Suppressor macrophage treated with lipopolysaccharide for 4 hours (primary cell): ENCODE measurements around the gene FOXK2.

Source experiments
- DNase-seq: peaks from one replicate; pipeline ENCODE4 v3.0.0-alpha.2; 2020

FOXK2 gene

GRCh38 chr17:82611140-82612058 lies 91.9 kb downstream of the FOXK2 start:
- no peak for DNase-seq

DNA sequence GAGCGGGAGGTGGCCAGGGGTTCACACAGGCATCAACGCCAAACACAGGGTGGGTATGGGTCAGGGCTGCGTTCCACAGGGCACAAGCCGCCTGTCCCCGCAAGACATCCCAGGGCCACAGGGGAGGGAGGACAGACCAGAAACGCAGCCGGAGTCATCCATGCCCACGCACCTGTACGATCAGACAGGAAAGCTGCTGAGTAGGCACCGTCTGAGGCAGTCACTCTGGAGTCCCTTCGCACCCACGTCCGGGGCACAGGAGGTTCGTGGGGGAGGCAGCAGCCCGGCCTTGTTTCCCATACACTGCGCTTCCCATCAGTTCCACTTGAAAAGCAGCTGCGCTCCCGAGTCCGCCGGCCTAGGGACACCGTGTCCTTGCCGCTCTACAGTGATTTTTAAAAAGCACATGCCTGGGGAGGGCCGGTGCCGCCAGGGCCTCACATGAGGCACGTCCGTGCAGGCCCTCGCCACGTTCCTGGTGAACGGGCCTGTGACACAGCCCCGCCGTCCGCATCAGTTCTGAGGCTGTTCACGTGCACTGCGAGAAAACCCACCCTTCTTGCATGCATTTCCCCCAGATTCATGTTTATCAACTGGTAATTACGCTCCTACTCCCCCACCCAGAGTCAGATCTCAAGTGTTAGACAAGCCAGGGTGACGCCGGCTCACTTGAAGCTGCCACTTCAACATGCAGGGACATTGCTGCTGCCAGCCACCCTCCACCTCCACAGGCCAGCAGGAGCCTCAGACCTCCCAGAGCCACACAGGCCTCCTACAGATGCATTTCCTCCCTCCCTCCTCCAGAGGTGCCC lies 94.0 kb downstream of the FOXK2 start:
- no peak for DNase-seq

DNA sequence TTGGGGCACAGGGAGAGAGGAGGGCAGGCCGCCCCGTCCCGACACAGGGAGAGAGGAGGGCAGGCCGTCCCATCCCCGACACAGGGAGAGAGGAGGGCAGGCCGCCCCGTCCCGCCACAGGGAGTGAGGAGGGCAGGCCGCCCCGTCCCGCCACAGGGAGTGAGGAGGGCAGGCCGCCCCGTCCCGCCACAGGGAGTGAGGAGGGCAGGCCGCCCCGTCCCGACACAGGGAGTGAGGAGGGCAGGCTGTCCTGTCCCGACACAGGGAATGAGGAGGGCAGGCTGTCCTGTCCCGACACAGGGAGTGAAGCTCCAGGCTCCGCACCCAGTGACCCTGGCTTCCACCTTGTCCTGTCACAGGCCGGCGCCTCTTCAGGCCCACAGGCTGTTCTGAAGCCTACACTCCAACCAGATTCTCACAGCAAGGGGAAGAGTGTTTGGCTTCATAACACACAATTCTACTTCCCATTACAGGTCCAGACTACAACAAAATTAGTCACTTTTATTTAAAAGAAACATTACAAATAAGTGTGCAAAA lies 94.6 kb downstream of the FOXK2 start:
- DNase-seq = no peak

GRCh38 chr17:82615084-82616020 lies 95.8 kb downstream of the FOXK2 start:
- DNase-seq = no peak

GRCh38 chr17:82616021-82616711 lies 96.6 kb downstream of the FOXK2 start:
- no peak for DNase-seq

DNA sequence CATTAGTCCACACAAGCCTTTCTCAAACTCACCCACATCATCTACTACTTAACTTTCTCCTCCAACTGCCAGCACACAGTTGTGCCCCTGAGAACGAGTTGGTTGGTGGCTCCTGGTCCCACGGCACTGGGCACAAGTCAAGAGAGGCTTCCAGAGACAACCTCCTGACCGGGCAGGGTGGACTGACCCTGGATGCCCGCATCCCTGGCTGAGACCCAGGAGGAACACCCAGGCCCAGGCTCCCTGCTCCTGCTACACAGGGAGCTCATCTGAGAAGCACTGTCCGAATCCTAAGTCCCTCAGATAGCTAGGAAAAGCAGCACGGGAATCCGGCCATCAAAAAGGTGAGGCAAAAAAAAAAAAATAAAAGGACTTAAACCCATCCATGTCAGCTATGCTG lies 99.7 kb downstream of the FOXK2 start:
- DNase-seq = no peak

DNA sequence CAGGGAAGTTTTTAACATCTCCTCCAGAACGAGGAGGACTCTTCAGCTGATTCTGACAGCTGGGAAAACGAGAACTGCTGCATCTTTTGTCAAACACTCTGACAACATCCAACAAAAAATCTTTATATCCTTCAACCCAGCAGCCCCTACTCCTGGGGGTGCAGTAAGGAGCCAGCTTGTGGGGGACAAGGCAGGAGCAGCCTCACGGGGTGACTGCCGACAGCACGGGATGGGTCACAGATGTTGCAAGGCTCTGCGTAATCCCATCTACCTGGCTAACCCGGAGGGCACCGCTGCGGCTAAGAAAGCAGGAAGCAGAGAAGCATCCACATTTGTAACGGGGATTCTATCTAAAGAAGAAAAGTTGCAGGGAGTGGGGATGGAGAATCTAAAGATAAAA lies 100.1 kb downstream of the FOXK2 start:
- DNase-seq = no peak

DNA sequence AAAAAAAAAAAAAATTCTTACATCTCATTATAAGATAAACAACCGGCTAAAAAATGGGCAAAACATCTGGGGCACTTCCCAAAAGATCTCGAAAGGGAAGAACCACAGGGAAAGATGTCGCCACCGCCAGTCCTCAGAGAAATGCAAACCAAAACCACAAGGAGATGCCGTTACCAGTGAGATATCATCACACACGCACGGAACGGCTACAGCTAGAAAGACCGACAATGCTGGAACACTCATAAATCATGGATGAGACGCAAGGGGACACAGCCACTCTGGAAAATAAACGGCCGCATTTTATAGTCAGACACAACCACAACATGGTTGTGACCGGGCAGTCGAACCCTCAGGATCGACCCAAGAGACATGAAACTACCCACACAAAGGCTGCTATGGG lies 104.2 kb downstream of the FOXK2 start:
- peak; percentile 73 for DNase-seq

- no peak for DNase-seq
Observed at GRCh38 chr17:82627405-82627804, 107.9 kb downstream of the FOXK2 start.

DNA sequence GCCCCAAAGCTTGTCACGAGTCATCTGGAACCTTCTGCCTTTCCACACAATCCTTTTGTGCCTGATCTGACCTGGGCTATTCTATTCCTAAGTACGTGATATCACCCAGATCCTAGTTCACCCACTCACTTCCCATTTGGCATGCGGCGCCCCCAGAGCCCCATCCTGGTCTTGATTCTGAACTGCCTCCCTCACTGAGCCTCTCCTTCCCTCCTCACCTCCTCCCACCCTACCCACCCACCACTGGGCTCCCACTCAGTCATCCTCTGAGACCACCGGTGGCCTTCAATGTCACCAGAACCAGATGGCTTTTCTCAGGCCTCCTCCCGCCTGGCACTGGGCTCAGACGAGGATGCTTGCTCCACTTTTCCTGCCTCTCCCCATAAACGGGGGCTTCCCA lies 110.2 kb downstream of the FOXK2 start:
- no peak for DNase-seq

DNA sequence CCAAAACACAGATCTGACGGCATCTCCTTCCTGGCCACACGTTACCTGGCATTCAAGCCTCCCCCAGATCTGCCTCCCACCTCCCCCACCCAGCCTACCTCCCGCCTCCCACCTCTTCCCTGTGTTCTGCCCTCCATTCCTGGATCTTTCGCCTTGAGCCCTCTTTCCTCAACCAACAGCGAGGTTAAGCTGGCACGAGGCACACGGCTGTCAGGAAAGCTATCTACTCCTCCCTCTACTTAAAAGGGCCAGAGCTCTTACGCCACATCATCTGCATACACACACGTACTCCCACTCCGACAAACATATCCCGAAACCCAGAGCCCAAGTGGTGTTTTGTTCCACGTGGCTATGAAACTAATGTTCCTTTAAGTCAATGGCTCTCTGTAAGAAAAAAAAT lies 110.7 kb downstream of the FOXK2 start:
- no peak for DNase-seq

DNA sequence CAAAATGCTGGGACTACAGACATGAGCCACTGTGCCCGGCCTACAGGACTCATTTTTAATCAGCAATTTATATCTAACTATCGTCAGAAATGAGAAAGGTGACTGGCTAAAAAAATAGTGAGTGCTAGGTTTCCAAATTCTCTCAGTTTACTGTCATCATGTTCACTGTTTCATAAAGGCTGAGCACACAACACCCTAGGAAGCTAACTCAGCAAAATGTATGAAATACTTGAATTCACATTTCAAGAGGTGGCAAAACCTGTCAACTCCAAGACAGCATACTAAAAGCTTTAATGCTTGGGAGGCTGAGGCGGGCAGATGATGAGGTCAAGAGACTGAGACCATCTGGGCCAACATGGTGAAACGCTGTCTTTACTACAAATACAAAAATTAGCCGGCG lies 112.0 kb downstream of the FOXK2 start:
- no peak for DNase-seq

GRCh38 chr17:82632451-82632850 lies 112.9 kb downstream of the FOXK2 start:
- DNase-seq = peak; percentile 49

DNA sequence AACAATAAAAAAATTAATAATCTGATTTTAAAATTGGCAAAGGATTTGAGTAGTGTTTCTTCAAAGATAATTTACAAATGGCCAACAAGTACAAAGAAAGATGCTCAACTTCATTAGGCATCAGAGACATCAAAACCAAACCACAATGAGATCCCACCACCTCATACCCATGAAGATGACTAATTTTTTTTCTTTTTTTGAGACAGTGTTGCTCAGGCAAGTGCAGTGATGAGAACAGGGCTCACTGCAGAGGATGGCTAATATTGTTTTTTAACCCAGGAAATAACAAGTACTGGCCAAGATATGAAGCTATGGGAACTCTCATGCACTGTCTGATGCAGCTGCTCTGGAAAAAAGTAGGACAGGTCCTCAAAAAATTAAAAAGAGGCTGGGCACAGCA lies 113.8 kb downstream of the FOXK2 start:
- no peak for DNase-seq

GRCh38 chr17:82636626-82637598 lies 117.4 kb downstream of the FOXK2 start:
- DNase-seq = no peak

DNA sequence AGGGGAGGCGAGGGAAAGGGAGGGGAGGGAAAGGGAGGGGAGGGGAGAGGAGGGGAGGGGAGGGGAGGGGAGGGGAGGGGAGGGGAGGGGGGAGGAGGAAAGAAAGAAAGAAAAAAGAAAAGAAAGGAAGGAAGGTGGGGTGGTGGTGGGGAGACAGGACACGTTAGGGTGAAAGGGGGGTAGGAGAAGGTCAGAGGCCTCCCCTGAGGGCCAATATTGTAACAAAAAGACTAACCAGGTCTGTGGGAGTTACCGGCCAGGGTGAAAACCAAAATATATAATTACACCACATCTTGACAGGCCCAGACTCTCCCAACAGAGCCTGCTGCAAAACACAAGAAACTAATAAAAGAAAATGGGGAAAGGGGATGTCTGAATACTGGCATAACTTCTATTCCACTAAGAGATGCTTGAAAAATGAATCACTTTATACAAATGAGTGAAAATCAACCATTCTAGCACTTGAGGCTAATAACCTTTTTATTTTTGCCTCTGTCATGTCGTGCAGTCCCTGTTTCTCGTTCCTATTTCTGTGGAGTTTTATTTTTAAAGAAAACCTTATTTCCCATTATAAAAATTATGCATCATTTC lies 118.7 kb downstream of the FOXK2 start:
- no peak for DNase-seq

DNA sequence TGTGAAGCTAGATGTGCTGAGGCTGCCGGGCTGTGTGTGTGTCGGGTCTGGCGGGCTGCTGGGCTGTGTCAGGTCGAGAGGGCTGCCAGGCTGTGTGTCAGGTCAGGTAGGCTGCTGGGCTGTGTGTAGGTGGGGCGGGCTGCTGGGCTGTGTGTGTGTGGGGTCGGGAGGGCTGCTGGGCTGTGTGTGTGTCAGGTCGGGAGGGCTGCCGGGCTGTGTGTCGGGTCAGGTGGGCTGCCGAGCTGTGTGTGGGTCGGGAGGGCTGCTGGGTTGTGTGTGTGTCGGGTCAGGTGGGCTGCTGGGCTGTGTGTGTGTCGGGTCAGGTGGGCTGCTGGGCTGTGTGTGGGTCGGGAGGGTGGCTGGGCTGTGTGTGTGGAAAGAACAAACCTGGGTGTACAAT lies 120.1 kb downstream of the FOXK2 start:
- DNase-seq = no peak

- peak; percentile 39 for DNase-seq
Observed at GRCh38 chr17:82640036-82640435, 120.5 kb downstream of the FOXK2 start.

DNA sequence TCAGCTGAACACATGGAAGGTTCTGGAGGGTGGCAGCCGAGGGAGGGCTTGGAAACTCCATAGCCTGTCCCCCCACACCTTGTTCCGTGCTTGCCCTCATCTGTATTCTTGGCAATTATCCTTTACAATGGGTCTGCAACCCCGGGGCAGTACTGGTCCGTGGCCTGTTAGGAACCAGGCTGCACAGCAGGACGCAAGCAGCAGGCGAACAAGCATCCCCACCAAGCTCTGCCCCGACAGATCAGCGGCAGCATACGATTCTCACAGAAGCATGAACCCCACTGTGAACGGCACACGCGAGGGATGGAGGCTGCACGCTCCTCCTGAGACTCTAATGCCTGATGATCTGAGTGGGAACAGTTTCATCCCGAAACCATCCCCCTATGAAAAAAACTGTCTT lies 122.5 kb downstream of the FOXK2 start:
- no peak for DNase-seq

DNA sequence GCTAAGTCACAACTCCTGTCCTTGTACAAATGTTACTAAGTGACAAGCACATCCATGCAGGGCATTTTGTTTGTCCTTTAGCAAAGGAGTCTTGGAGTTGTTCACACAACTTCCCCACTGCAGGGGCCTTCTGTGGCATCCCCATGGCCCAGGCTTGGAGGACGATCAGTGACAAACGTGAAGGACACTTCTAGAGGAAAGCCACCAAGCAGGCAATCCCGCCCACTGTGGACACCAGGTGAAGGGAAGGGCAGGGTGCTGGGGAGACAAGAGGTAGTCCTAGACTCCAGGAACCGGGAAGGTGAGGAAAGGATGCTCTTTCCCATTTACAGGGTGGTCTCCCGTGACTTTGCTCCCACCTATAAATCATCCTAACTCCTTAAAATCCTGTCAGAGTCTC lies 124.6 kb downstream of the FOXK2 start:
- no peak for DNase-seq
